GM12801 (cell line): ENCODE measurements around the gene ANKRD13C.

ENCODE experiments used
- CTCF ChIP-seq: IDR thresholded peaks from one replicate; pipeline ENCODE4 v1.5.1; 2011; ENCODE audit warnings: control low read depth; ENCODE audit not compliant: insufficient read length; ENCODE audit errors: extremely low read depth

The ANKRD13C gene

GRCh38 chr1:70278710-70279109 lies 75.8 kb downstream of the ANKRD13C start:
- no peak for TF ChIP-seq CTCF

GRCh38 chr1:70277875-70278274 lies 76.6 kb downstream of the ANKRD13C start:
- TF ChIP-seq CTCF: no peak

- TF ChIP-seq CTCF: no peak
These were observed 88.6 kb downstream of the ANKRD13C start for GRCh38 chr1:70265946-70266345.

GRCh38 chr1:70264839-70265238 lies 89.7 kb downstream of the ANKRD13C start:
- no peak for TF ChIP-seq CTCF

- no peak for TF ChIP-seq CTCF
These were observed 97.9 kb downstream of the ANKRD13C start for GRCh38 chr1:70256664-70257063.

- no peak for TF ChIP-seq CTCF
These were observed 105.8 kb downstream of the ANKRD13C start for GRCh38 chr1:70248729-70249128.

- no peak for TF ChIP-seq CTCF
These were observed 106.8 kb downstream of the ANKRD13C start for GRCh38 chr1:70247768-70248167.

GRCh38 chr1:70247122-70247521 lies 107.4 kb downstream of the ANKRD13C start:
- TF ChIP-seq CTCF: no peak
